ENCODE results near the gene CSRNP3.

DNA sequence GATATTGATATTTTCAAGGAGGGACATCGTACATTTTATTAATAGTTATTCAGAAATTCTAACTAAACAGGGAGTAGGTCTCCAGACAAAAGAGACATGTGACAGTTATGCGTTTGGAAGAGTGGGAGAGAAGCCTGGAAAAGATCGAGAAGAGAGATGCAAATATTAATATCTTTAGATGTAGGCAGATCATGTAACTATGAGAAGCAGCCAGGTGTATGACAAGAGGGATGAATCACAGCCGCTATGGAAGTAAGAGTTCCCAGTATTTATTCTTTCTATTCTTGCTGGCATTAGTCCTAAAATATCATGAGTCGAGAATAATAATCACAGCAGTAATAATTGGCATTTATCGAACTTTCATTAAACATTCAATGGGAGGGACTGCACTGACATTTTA is 140.2 kb downstream of the CSRNP3 start:
- no peak for TF ChIP-seq POLR2A (IDR thresholded peaks at IDR 0.05)
- TF ChIP-seq CTCF (IDR thresholded peaks at IDR 0.05): no peak
